ENCODE results near the gene GATM. TPM values are rescaled to one million over a fixed set of nuclear protein-coding genes. Genes with fewer than 3 reads are reported as not detected.

Gene GATM
- total RNA-seq, 1 experiment from 2014 or later, result 10.7 TPM

DNA sequence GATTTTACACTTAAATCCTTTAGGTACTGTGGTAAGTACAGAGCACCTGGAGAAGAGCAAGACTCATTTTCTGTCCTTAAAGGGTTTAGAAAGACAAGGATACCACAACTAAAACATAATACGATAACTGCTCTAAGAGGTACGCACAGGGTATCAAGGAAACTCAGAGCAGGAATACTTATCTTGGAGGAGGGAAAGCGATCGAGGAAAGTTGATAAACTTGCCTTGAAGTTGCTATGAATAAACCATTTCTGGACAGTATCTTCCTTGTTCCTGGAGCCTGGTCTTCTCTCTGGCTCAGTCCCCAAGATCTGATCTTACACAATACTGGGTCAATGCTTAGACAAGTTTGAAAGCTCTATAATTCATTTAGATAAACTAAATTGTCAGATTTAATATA is 17.6 kb upstream of the GATM start:
- Histone ChIP-seq H3T11ph (ENCODE audit: low read length) (no peak overlapping the region), H3K18ac (ENCODE audit: insufficient read length, low read depth, low read length) (no peak overlapping the region), H3K23me2 (ENCODE audit: insufficient read length, low read depth, low read length, poor library complexity, severe bottlenecking) (no peaks in the 10 kb centered on the region), H3K79me2 (ENCODE audit: insufficient read depth, low read length) (no peaks in the 10 kb centered on the region), H3K27me3 (ENCODE audit: insufficient read depth, low read length) (no peaks in the 10 kb centered on the region), H4K8ac (replicated peaks; ENCODE audit: insufficient read length, low read depth, low read length) (no peak overlapping the region), H4K20me1 (ENCODE audit: control insufficient read depth, insufficient read depth, insufficient read length) (no peaks in the 10 kb centered on the region), H3K4me1 (ENCODE audit: insufficient read depth, low read length) (no peaks in the 10 kb centered on the region), H2BK15ac (ENCODE audit: low read depth, low read length) (no peak overlapping the region), H3K56ac (ENCODE audit: insufficient read length, low read depth, low read length) (no peak overlapping the region), H3K27ac (ENCODE audit: insufficient read length, low read depth, low read length) (no peak overlapping the region), H2BK120ac (ENCODE audit: low read depth, low read length, poor library complexity, severe bottlenecking) (no peak overlapping the region), H3K79me1 (ENCODE audit: insufficient read depth, low read depth, low read length, poor library complexity, severe bottlenecking) (no peaks in the 10 kb centered on the region), H2BK5ac (ENCODE audit: insufficient read length, low read length) (no peak overlapping the region), H3K4me2 (ENCODE audit: insufficient read depth, insufficient read length, low read length) (no peak overlapping the region), H3K9me3 (ENCODE audit: control insufficient read depth, low read depth, low read length) (no peaks in the 10 kb centered on the region), H3K9ac (ENCODE audit: extremely low read depth, insufficient read length, low read length) (no peak overlapping the region), H2BK20ac (ENCODE audit: low read depth, low read length, poor library complexity, severe bottlenecking) (no peak overlapping the region), H4K91ac (ENCODE audit: insufficient read length, low read depth, low read length) (no peak overlapping the region), H2AK5ac (ENCODE audit: insufficient read length, low read length) (no peak overlapping the region), H2AFZ (ENCODE audit: low read length) (no peak overlapping the region), H2BK12ac (ENCODE audit: insufficient read length, low read depth, low read length) (no peak overlapping the region), H3K23ac (ENCODE audit: insufficient read length, low read depth, low read length) (no peak overlapping the region), H3K4ac (ENCODE audit: low read depth, low read length) (no peak overlapping the region), H4K5ac (ENCODE audit: insufficient read length, low read depth, low read length) (no peak overlapping the region), H3K14ac (ENCODE audit: insufficient read depth, low read length) (no peak overlapping the region)
- Mint-ChIP-seq H3K27me3 (ENCODE audit: low read depth) (peaks cover 47% of the 10 kb centered on the region), H3K9me3 (no peaks in the 10 kb centered on the region), H3K27ac (no peak overlapping the region), H3K36me3 (ENCODE audit: insufficient read depth in 1 of 3, low read depth in 3 of 3) (no peaks in the 10 kb centered on the region), H3K4me3 (no peak overlapping the region), H3K4me1 (no peaks in the 10 kb centered on the region)
- TF ChIP-seq, protein P1, sequence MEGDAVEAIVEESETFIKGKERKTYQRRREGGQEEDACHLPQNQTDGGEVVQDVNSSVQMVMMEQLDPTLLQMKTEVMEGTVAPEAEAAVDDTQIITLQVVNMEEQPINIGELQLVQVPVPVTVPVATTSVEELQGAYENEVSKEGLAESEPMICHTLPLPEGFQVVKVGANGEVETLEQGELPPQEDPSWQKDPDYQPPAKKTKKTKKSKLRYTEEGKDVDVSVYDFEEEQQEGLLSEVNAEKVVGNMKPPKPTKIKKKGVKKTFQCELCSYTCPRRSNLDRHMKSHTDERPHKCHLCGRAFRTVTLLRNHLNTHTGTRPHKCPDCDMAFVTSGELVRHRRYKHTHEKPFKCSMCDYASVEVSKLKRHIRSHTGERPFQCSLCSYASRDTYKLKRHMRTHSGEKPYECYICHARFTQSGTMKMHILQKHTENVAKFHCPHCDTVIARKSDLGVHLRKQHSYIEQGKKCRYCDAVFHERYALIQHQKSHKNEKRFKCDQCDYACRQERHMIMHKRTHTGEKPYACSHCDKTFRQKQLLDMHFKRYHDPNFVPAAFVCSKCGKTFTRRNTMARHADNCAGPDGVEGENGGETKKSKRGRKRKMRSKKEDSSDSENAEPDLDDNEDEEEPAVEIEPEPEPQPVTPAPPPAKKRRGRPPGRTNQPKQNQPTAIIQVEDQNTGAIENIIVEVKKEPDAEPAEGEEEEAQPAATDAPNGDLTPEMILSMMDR (conservative IDR thresholded peaks at IDR 0.05), result no peak
- DNase-seq, result no peak
- WGBS (ENCODE audit: extremely low coverage, insufficient read length, low lambda C conversion rate), result no CpG with 5 or more reads among the region's 4 CpGs

All from H9 (cell line).